ENCODE results near the gene MMP28.

DNA sequence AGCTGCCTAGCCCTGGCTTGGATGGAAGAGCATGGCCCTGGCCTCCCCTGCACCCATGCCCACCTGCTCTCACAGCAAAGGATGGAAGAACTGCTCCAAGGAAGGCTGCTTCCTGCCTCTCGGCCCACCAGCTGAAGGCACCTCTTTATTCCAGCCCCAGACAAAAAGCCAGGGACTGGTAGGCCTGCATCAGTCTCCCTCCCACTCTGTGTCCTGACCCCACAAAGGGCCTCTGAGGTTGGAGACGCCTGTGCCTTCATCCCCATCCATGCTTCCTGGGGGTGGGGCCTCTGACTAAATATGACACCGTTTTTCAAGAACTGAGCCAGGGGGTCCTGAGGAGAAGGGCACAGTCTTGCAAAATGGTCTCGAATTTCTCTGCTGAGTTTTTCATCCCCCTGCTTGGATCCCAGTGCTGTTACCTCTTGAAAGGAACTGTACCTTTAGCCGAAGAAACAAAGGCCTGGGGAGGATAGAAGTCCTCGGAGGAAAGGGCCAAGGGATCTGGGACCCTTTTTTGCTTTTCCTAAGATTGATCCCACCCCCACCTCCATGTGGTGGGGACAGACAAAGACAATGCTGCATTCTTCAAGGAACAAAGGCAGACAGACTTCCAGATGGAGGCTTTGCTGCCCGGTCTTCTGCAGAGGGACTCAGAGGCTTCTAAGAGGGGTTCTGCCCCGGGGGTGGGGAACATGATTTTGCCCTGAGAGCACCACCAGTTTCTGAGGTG, 29.5 kb downstream of the MMP28 start:
- no peak for TF ChIP-seq ZNF274 (IDR thresholded peaks at IDR 0.05; ENCODE audit: low read depth, low read length)
- no peak for TF ChIP-seq SUZ12 (IDR thresholded peaks at IDR 0.05; ENCODE audit: extremely low read depth, insufficient read depth, insufficient read length)
- no peak for TF ChIP-seq YY1 (IDR thresholded peaks at IDR 0.05; ENCODE audit: insufficient read depth, insufficient read length)

Measured in NT2/D1 (cell line).